A673 (cell line): ENCODE results near the gene ZSWIM2. TPM values are rescaled to one million over a fixed set of nuclear protein-coding genes. Genes with fewer than 3 reads are reported as not detected.

Source experiments
- BruUV-seq: library from RNA; stranded (reverse); fragments of 400-500 nt; replicated peaks from 2 replicates; lab custom pipeline; 2021; lab: Mats Ljungman, UMichigan
- CTCF ChIA-PET: fragments of 300-600 bp; sonication (Branson Sonifier 250); formaldehyde crosslinking; loops from one replicate; lab custom pipeline; 2022; ENCODE audit warnings: antibody characterized with exemption; lab: Charles Lee
- POLR2A ChIA-PET: fragments of 300-600 bp; sonication (Branson Sonifier 250); formaldehyde crosslinking; loops from one replicate; lab custom pipeline; 2022; ENCODE audit warnings: antibody characterized with exemption; ENCODE audit not compliant: low non-redundant PET; lab: Charles Lee
- DNase-seq: peaks from one replicate; pipeline ENCODE4 v3.0.0-alpha.2; 2015; ENCODE audit warnings: low spot score
- H3K27ac ChIP-seq: fragments of 200-600 bp; sonication (generic); 2 replicates; pipeline ENCODE4 v1.5.1; 2016; ENCODE audit warnings: mixed run types, low read depth, mild to moderate bottlenecking, mixed read lengths, antibody characterized with exemption, low read length; ENCODE audit not compliant: poor library complexity, severe bottlenecking
- H3K27me3 ChIP-seq: fragments of 200-600 bp; sonication (generic); replicated peaks from 2 replicates; pipeline ENCODE4 v1.6.1; 2017; ENCODE audit warnings: mixed run types, low read depth, mild to moderate bottlenecking, mixed read lengths, antibody characterized with exemption, low read length; ENCODE audit not compliant: insufficient read depth, poor library complexity
- H3K36me3 ChIP-seq: fragments of 200-600 bp; sonication (generic); 2 replicates; pipeline ENCODE4 v1.6.1; 2016; ENCODE audit warnings: mixed run types, mild to moderate bottlenecking, mixed read lengths, antibody characterized with exemption, low read length; ENCODE audit not compliant: insufficient read depth, poor library complexity, severe bottlenecking
- H3K4me1 ChIP-seq: fragments of 200-600 bp; sonication (generic); 2 replicates; pipeline ENCODE4 v1.6.1; 2017; ENCODE audit warnings: mixed run types, mild to moderate bottlenecking, mixed read lengths, antibody characterized with exemption, low read length; ENCODE audit not compliant: insufficient read depth, poor library complexity, severe bottlenecking
- H3K4me3 ChIP-seq: fragments of 200-600 bp; sonication (generic); 2 replicates; pipeline ENCODE4 v1.5.1; 2016; ENCODE audit warnings: low read depth, mixed run types, mild to moderate bottlenecking, mixed read lengths, low read length; ENCODE audit not compliant: poor library complexity, severe bottlenecking
- H3K9me3 ChIP-seq: fragments of 200-600 bp; sonication (generic); 2 replicates; pipeline ENCODE4 v1.6.1; 2016; ENCODE audit warnings: mixed run types, low read depth, mild to moderate bottlenecking, mixed read lengths, antibody characterized with exemption, low read length; ENCODE audit not compliant: poor library complexity, severe bottlenecking
- CTCF ChIP-seq: fragments of 300-800, 200-600 bp; sonication (generic); conservative IDR thresholded peaks from 2 replicates; pipeline ENCODE4 v1.5.1; 2017; ENCODE audit warnings: low read depth, mild to moderate bottlenecking, antibody characterized with exemption, low read length, moderate library complexity, mixed read lengths
- EZH2 ChIP-seq: fragments of 200-600 bp; sonication (generic); IDR thresholded peaks from 2 replicates; pipeline ENCODE4 v1.6.1; 2017; ENCODE audit warnings: borderline replicate concordance, low read depth, mild to moderate bottlenecking, mixed read lengths, antibody characterized with exemption, low read length; ENCODE audit not compliant: poor library complexity, severe bottlenecking
- intact Hi-C: fragments of 100-400 bp; cut with micrococcal nuclease; formaldehyde crosslinking; loops from one replicate; pipeline ENCODE4 v1.10.0; 2022; ENCODE audit not compliant: unreplicated experiment
- total RNA-seq: library from RNA; stranded (reverse); gene quantifications from 2 replicates; pipeline ENCODE4 v1.2.3, GENCODE V29; 2021

ZSWIM2 gene
- total RNA-seq, 1 experiment from 2014 or later, result not detected

GRCh38 chr2:186889101-186889879 lies 40.3 kb upstream of the ZSWIM2 start:
- ChIA-PET POLR2A (no interaction called here), CTCF (no interaction called here)
- no peak for DNase-seq
- no peaks in the 10 kb centered on the region for H3K27me3 ChIP-seq
- no TSS peak for BruUV-seq
- no peak overlapping the region for H3K27ac ChIP-seq
- no peaks in the 10 kb centered on the region for H3K9me3 ChIP-seq
- peaks cover 25% of the 10 kb centered on the region for H3K4me1 ChIP-seq
- H3K36me3 ChIP-seq, result no peaks in the 10 kb centered on the region
- no peak overlapping the region for H3K4me3 ChIP-seq
- TF ChIP-seq CTCF, result no peak
- TF ChIP-seq EZH2, result no peak
- intact Hi-C loops, result no loop called here

DNA sequence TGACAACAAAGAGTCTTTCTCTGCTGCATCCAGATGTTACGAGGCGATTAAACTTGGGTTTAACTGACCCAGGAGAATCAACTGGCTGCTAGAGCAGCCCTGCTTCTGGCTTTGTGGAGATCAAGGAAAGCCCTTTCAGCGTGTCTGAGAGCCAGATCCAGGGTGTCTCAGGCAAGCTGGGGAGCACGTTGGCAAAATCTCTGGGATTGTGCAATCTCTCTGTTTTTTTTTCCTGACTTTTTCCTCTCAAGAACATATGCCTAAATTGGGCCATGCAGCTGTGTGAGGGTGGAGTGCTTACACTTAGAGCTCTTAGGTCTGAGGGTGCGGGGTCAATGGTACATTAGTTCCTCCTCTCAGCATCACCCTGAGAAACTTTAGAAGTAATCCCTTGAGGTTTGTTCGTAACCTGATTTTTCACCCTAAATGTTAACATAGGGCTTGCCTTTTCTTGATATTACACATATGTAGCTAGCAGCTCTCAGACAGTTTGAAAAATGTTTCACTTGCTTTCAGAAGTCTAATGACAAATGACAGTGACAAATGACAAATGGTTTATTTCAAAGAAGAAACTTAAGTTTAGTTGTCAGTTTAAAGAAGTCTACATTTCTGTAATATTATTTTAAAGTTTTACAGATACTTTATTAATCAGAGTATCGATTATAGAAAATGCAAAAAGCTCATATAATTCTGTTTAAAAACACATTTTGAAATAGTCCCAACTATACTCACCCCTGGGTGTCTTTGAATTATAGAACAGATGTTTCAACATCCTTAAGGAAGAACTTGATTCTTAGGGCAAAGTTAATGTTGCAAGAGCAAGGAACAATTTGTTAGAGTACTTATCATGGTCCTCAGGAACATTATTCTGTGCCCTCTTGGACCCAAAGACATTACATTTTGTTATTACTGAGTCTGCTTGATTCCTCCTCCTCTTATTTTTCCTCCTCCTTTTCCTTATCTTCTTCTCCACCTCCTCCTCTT lies 38.4 kb upstream of the ZSWIM2 start:
- peak; percentile 18 for DNase-seq
- Histone ChIP-seq H3K36me3 (no peaks in the 10 kb centered on the region), H3K4me3 (no peak overlapping the region), H3K9me3 (peaks cover 2% of the 10 kb centered on the region), H3K27me3 (no peaks in the 10 kb centered on the region), H3K27ac (no peak overlapping the region), H3K4me1 (peaks cover 38% of the 10 kb centered on the region)
- BruUV-seq, result no TSS peak
- CTCF ChIA-PET, result interaction anchor here (1.5 kb wide), 1 partner anchor 25 kb away, joined by 4 read pairs; no protein-coding TSS in a partner anchor
- intact Hi-C loops, result no loop called here
- TF ChIP-seq EZH2, result no peak
- TF ChIP-seq CTCF, result no peak
- POLR2A ChIA-PET, result no interaction called here

DNA sequence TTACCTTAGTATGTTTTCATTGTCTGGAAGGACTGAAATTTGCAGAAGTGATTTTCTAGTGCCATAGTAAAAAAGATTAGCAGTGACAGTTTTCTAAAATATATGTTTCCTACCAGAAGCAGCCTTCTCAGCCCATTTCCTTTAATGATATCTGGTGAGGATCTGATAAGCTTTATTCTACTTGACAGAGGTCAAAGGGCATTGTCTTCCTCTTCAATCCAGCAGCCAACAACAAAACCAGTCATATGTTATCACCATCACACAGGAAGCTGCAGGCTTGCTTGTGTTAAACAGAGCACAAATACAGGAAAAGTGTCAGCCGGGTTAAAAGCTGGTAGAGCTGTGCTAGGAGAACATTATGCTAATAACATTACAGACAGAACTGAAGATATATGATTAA lies 35.6 kb upstream of the ZSWIM2 start:
- CTCF ChIA-PET, result no interaction called here
- no peaks in the 10 kb centered on the region for H3K27me3 ChIP-seq
- H3K36me3 ChIP-seq, result no peaks in the 10 kb centered on the region
- POLR2A ChIA-PET, result no interaction called here
- peaks cover 13% of the 10 kb centered on the region for H3K9me3 ChIP-seq
- peak; percentile 86 for DNase-seq
- H3K27ac ChIP-seq, result no peak overlapping the region
- peaks cover 31% of the 10 kb centered on the region for H3K4me1 ChIP-seq
- H3K4me3 ChIP-seq, result no peak overlapping the region
- no peak for TF ChIP-seq CTCF
- TF ChIP-seq EZH2, result no peak
- BruUV-seq, result no TSS peak
- intact Hi-C loops, result no loop called here
